Suppressor macrophage treated with lipopolysaccharide for 4 hours (primary cell): Measurements from ENCODE around the gene KLHL6.
A peak's percentile ranks its signal among the peaks of the same experiment; 100 is the strongest.

Source experiments
- DNase-seq: peaks from one replicate; pipeline ENCODE4 v3.0.0-alpha.2; 2020

Gene KLHL6

DNA sequence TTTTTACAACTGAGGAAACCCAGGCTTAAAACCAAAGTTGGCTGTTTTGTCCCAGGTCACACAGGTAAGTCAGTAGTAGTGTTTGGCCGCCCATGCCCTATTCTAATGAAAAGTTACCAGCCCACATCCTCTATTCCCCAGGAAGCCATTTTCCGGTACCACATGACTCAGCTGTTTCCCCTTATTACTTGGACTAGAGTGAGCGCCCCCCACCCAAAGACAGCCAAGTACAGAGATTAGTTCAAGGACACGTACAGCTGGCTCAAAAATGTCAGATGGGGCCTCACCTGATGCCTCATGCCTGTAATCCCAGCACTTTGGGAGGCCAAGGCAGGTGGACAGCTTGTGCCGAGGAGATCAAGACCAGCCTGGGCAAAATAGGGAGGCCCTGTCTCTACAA is 8.5 kb upstream of the KLHL6 start:
- no peak for DNase-seq

DNA sequence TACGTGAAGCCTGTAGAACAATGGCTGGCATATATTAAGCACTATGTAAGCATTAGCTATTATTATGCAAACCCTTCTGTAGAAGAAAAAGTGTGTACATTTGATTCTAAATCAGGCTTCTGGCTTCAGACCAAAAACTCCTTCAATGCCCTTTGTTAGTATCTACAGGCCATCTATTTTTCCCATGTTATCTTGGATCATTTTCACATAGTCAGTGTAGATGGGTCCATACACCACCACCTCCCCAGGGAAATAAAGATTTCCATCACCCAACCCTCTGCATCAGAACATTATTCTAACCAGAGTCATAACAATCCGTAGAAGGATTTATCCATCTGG is 8.0 kb upstream of the KLHL6 start:
- DNase-seq, result no peak

- no peak for DNase-seq
These were observed 5.1 kb upstream of the KLHL6 start for GRCh38 chr3:183560607-183561006.

DNA sequence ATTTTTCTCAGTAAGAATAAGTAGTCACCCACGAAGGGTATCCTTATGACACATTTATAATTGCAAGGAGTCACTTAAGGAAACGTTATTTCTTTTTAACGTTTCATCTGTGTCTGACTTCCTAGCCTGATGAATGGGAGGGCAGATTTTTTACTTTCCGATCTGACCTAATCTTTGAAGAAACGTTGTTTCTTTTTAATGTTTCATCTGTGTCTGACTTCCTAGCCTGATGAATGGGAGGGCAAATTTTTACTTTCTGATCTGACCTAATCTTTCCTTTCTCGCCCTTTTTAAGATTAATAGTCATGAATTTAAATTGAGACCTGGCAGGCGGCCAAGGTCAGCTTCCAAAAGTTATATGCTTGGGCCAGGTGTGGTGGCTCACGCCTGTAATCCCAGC is 3.0 kb upstream of the KLHL6 start:
- no peak for DNase-seq

- DNase-seq, result no peak
These were observed 1.2 kb upstream of the KLHL6 start for GRCh38 chr3:183556722-183557121.

GRCh38 chr3:183554377-183554776 is 1.1 kb downstream of the KLHL6 start:
- peak; percentile 96 for DNase-seq

DNA sequence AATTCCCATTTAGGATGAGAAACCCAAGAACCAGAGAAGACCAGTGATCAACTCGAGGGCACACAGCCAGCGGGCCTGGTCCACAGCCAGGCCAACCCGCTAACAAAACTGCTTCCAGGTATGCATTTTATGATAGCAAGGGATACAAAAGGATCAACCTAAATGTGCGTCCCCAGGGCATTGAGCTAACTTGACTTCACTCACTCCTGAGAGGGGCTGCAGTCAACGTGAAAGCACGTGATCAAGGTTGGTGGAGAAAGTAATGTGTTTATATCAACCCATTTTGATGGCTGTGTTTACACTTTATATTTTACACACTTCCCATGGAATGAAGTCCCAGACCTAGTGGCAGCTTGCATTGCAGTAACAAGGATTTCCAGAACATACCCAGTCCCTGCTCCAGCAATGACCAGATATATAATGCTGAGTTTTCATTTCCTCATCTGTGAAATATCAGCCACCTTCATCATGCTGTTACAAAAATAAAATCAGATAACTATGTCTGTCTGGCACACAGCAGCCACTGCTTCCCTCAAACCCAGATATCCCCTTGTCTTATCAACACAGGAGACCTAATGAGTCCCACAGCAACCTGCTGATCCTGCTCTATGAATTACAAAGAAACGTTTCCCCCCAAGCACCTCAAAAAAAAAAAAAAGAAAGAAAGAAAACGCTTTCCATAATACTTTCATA is 2.0 kb downstream of the KLHL6 start:
- DNase-seq, result peak; percentile 47

DNA sequence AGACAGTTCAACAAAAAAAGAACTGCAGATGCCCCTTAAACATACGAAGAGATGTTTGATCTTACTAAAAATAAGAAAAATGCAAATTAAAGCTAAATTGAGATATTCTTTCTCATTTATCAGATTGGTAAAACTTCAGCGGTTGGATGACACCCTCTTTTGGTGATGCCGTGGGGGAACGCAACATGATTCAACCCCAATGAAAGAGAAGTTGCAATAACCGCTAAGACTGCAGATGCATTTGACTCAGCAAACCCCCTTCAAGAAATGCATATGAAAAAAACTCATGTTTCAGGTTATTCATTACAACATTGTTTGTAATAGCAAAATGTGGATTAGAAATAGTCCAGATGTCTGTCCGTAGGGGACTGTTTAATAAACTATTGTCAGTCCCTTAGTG is 3.6 kb downstream of the KLHL6 start:
- peak; percentile 83 for DNase-seq

- peak; percentile 43 for DNase-seq
These were observed 7.2 kb downstream of the KLHL6 start for GRCh38 chr3:183548262-183548769.

DNA sequence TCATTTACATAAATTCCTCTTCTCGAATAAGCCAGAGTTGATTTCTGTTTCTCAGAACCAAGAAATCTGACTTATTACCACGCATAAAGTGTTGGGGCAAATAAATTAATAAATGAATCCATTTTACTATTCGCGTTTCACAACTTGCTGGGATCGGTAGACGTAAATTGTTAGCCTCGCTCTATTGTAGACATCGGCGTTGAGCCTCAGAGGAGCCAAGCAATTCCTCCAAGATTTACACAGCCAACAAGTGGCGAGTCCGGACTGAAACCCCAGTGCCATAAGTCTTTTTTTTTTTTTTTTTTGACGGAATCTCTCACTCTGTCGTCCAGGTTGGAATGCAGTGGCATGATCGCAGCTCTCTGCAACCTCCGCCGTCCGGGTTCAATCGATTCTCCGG is 8.9 kb downstream of the KLHL6 start:
- DNase-seq, result no peak

GRCh38 chr3:183545708-183546107 is 9.8 kb downstream of the KLHL6 start:
- DNase-seq, result peak; percentile 47

GRCh38 chr3:183542355-183542754 is 13.2 kb downstream of the KLHL6 start:
- no peak for DNase-seq

DNA sequence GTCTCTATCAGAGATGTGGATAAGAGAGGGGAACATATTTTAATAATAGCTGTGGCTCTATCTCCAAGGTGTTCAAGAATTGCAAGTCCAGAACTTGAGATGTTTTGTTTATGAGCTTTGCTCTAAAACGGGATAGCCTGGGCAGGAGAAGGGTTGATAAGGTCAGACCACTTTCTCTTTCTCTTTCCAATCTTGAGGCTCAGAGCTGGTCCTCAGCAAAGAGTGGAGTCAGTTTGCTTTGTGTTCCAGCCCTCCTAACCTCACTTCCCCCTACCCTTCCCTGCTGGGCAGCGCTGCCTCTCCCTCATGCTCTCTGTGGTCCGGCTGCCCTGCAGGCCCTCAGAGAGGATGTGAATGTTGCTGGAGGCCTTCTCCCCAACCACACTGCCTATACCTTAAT is 13.8 kb downstream of the KLHL6 start:
- peak; percentile 80 for DNase-seq

- no peak for DNase-seq
These were observed 14.3 kb downstream of the KLHL6 start for GRCh38 chr3:183541235-183541655.

- peak; percentile 76 for DNase-seq
These were observed 14.8 kb downstream of the KLHL6 start for GRCh38 chr3:183540501-183541234.

GRCh38 chr3:183539811-183540210 is 15.7 kb downstream of the KLHL6 start:
- DNase-seq, result peak; percentile 68

- no peak for DNase-seq
These were observed 17.0 kb downstream of the KLHL6 start for GRCh38 chr3:183538486-183538885.

- peak; percentile 97 for DNase-seq
These were observed 18.2 kb downstream of the KLHL6 start for GRCh38 chr3:183537295-183537730.

GRCh38 chr3:183536238-183536880 is 19.1 kb downstream of the KLHL6 start:
- DNase-seq, result no peak

GRCh38 chr3:183534249-183534648 is 21.3 kb downstream of the KLHL6 start:
- peak; percentile 37 for DNase-seq

DNA sequence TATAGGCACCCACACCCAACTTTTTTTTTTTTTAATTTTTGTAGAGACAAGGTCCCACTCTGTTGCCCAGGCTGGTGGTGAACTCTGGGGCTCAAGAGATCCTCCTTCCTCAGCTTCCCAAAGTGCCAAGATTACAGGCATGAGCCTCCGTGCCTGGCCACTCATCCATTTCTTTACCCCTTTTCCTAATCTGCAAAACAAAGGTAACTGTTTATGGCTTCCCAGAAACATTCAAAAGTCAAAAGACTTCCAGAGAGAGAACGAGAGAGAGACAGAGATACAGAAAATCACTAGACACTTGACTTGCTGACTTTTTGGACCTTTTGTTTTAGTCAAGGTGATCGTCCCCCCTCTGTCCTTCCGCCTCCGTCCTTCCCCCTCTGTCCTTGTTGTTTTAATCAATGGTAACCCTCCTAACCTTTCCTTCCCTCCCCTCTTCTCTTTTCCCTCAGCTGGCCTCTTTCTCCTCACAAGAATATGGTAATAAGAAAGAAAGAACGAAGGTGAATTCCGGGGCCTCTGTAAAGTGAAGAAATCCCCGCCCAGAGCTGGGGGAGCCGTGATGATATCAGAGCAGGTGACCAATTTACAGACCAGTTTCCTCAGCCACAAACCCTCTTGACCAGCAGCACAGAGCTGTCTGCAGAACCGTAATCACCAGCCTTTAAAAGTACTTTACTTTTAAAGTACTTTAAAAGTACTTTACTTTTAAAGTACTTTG is 21.9 kb downstream of the KLHL6 start:
- DNase-seq, result peak; percentile 59

DNA sequence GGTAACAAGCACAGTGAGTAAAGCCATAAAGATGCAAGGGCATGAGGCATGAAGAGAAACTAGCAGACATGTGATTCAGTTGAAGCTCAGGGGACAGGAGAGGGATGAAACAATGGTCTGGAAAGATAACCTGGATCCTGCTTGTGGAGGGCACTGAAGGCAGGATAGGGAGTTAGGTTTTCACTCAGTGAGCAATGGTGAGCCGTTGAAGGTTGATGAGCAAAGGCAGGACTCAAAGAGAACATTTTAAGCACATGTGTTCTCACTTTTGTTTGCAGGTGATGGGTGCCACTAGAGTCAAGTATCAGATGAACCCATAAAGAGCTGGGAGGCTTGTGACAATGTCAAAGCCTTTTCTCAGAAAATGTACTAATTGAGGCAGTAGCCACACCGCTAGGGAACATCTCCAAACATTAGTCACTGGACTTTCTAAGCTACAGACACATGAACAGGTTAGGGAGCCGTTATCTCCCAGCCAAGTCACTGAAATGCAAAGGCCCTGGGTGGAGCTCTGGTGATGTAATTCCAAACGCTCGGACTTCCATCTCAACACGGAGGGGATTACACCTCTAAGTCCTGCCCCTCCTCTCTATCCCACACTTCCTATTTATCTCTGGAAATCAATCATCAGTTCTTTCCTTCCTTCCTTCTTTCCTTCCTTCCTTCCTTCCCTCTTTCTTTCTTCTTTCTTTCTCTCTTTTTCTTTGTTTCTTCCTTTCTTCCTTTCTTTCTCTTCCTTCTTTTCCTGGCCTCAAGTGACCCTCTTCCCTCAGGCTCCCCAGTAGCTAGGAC is 22.7 kb downstream of the KLHL6 start:
- no peak for DNase-seq
